Colonic mucosa (tissue), 4 donors: ENCODE data around the gene VSTM2B. TPM values are rescaled to one million over a fixed set of nuclear protein-coding genes. Genes with fewer than 3 reads are reported as not detected.

ENCODE experiments used
- DNase-seq: peaks from one replicate; pipeline ENCODE4 v3.0.0-alpha.2; 2020
- H3K27ac ChIP-seq: fragments of 200-600 bp; one replicate; pipeline ENCODE4 v1.8.0; 2021
- H3K27me3 ChIP-seq: fragments of 200-600 bp; one replicate; pipeline ENCODE4 v1.8.0; 2021
- H3K36me3 ChIP-seq: fragments of 200-600 bp; one replicate; pipeline ENCODE4 v1.8.0; 2021
- H3K4me1 ChIP-seq: fragments of 200-600 bp; one replicate; pipeline ENCODE4 v1.8.0; 2021; ENCODE audit warnings: mild to moderate bottlenecking
- H3K4me3 ChIP-seq: fragments of 200-600 bp; one replicate; pipeline ENCODE4 v1.8.0; 2021
- H3K9ac ChIP-seq, 2 donors: one replicate each; pipeline ENCODE4 v1.7.0; 2013; ENCODE audit warnings: control low read depth in 2 of 2, low read depth in 2 of 2, low read length in 2 of 2
- H3K9me3 ChIP-seq: fragments of 200-600 bp; one replicate; pipeline ENCODE4 v1.8.0; 2021
- intact Hi-C: fragments of 100-400 bp; cut with DNase I; formaldehyde crosslinking; loops from one replicate; pipeline ENCODE4 v1.14.1; 2022
- total RNA-seq, 2 donors: library from RNA; stranded (reverse); fragmentation: NEBNext Ultra II Directional in 1 of 2; extraction: Animal tissue kit (Norgen Biotek cat#: 25700) in 1 of 2; gene quantifications; one replicate each; pipeline ENCODE4 v1.2.1, GENCODE V29; 2021
- TF ChIP-seq, protein P1 (sequence below): fragments of 200-600 bp; IDR thresholded peaks from one replicate; pipeline ENCODE4 v1.8.0; 2022; ENCODE audit warnings: antibody characterized with exemption, mild to moderate bottlenecking
- donor health status: healthy.
- donor health status: DM: no; HTN: no; CAD: no.
- donor health status: DM: no; HTN: no; CAD: no.

The VSTM2B gene
- total RNA-seq, 2 donors from 2014 or later: not detected

DNA sequence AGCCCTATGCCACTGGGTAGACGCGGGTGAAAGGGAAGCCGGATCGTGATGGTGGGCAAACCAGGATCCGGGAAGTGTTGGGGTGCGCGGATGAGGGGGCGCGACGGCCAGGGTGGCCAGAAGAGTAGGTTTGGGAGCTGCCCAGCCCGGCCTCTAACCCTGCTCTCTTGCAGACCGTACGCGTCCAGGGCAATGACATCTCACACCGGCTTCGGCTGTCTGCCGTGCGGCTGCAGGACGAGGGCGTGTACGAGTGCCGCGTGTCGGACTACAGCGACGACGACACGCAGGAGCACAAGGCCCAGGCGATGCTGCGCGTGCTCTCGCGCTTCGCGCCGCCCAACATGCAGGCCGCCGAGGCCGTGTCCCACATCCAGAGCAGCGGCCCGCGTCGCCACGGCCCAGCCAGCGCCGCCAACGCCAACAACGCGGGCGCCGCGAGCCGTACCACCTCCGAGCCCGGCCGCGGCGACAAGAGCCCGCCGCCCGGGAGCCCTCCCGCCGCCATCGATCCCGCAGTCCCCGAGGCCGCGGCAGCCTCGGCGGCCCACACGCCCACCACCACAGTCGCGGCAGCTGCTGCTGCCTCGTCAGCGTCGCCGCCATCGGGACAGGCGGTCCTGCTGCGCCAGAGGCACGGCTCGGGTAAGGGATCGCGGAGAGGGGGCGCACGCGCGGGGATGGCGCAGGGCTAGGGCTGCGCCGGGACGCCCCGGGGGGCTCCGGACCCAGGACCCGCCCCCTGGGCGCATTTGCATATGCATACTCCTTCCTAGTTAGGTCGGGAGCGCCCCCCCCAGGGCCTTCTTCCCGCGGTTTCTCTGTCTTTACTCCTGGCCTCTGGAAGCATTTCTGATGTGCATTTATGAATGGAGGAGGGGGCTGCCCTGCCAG, 4.1 kb downstream of the VSTM2B start:
- intact Hi-C loops: no loop called here
- H3K9me3 ChIP-seq: no peaks in the 10 kb centered on the region
- peaks cover 5% of the 10 kb centered on the region for H3K4me1 ChIP-seq

DNA sequence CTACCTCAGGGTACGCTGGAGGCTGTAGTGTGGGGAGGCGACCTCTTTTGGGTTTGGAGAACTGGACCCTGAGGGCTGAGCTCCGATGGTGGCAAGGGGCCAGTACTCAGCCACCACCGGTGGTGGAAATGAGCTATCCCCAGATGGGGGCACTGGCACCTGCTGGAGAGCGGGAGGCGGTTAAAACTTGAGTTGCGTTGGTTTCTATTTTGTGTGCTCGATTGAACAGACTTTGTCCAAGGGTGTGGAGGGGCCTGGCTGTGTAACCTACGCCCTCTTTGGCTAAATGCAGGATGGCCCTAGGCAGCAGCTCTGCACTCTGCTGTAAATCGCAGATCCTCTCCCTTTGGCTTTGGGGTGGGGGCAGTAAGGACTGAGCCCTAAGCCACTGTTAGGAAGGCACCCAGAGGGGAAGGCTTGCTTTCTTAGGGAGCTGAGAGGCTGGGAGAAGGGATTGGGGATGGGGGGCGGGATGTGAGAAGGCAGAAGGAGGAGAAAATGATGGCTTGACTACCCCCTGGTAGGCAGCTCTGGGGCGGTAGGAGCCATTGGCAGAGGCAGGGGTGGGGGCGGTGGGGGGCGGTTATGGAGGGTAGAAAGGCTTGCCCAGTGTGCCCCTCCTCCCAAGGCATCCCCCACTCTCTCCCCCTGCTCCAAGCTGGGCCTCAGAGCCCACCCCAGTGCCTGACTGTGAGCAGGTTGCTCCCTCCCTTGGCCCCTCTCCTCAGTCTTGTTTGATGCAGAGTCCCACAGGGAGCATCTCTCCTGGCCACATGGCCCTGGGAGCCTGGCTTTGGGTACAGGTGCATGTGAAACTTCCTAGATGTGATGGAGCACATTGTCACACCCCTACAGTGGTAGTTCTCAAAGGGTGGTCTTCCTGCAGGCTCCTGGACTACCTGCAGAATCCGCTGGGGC, 5.0 kb downstream of the VSTM2B start:
- no peak for DNase-seq
- H3K9ac ChIP-seq: no peak overlapping the region
- H3K4me3 ChIP-seq: no peak overlapping the region
- peaks cover 5% of the 10 kb centered on the region for H3K4me1 ChIP-seq
- H3K36me3 ChIP-seq: no peaks in the 10 kb centered on the region
- TF ChIP-seq, protein P1, sequence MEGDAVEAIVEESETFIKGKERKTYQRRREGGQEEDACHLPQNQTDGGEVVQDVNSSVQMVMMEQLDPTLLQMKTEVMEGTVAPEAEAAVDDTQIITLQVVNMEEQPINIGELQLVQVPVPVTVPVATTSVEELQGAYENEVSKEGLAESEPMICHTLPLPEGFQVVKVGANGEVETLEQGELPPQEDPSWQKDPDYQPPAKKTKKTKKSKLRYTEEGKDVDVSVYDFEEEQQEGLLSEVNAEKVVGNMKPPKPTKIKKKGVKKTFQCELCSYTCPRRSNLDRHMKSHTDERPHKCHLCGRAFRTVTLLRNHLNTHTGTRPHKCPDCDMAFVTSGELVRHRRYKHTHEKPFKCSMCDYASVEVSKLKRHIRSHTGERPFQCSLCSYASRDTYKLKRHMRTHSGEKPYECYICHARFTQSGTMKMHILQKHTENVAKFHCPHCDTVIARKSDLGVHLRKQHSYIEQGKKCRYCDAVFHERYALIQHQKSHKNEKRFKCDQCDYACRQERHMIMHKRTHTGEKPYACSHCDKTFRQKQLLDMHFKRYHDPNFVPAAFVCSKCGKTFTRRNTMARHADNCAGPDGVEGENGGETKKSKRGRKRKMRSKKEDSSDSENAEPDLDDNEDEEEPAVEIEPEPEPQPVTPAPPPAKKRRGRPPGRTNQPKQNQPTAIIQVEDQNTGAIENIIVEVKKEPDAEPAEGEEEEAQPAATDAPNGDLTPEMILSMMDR: no peak
- H3K27ac ChIP-seq: no peak overlapping the region
- intact Hi-C loops: no loop called here
- no peaks in the 10 kb centered on the region for H3K9me3 ChIP-seq
- peaks cover 42% of the 10 kb centered on the region for H3K27me3 ChIP-seq

More for the DNA sequence above, 4.1 kb downstream of the VSTM2B start:
- Histone ChIP-seq H3K9ac (no peak overlapping the region), H3K36me3 (no peaks in the 10 kb centered on the region), H3K4me3 (no peak overlapping the region), H3K27me3 (peaks cover 51% of the 10 kb centered on the region), H3K27ac (no peak overlapping the region)
- TF ChIP-seq, protein P1: no peak
- DNase-seq: no peak

- no peak overlapping the region for H3K9ac ChIP-seq
- H3K4me1 ChIP-seq: peaks cover 5% of the 10 kb centered on the region
- TF ChIP-seq, protein P1: no peak
- H3K36me3 ChIP-seq: no peaks in the 10 kb centered on the region
- H3K9me3 ChIP-seq: no peaks in the 10 kb centered on the region
- intact Hi-C loops: no loop called here
- H3K27ac ChIP-seq: no peak overlapping the region
- no peak overlapping the region for H3K4me3 ChIP-seq
- no peak for DNase-seq
- peaks cover 38% of the 10 kb centered on the region for H3K27me3 ChIP-seq
These were observed 5.7 kb downstream of the VSTM2B start for GRCh38 chr19:29531458-29532025.

- TF ChIP-seq, protein P1: no peak
- no peak overlapping the region for H3K4me3 ChIP-seq
- peaks cover 32% of the 10 kb centered on the region for H3K27me3 ChIP-seq
- no peak overlapping the region for H3K27ac ChIP-seq
- no peaks in the 10 kb centered on the region for H3K9me3 ChIP-seq
- H3K36me3 ChIP-seq: no peaks in the 10 kb centered on the region
- H3K4me1 ChIP-seq: peaks cover 5% of the 10 kb centered on the region
- H3K9ac ChIP-seq: no peak overlapping the region
- intact Hi-C loops: no loop called here
- DNase-seq: no peak
These were observed 6.3 kb downstream of the VSTM2B start for GRCh38 chr19:29532097-29532496.

- intact Hi-C loops: no loop called here
- TF ChIP-seq, protein P1: no peak
These were observed 7.2 kb downstream of the VSTM2B start for GRCh38 chr19:29532956-29533355.

More at GRCh38 chr19:29532956-29533355, 7.2 kb downstream of the VSTM2B start:
- no peaks in the 10 kb centered on the region for H3K36me3 ChIP-seq
- H3K9me3 ChIP-seq: no peaks in the 10 kb centered on the region
- DNase-seq: no peak
- H3K27ac ChIP-seq: no peak overlapping the region
- peaks cover 5% of the 10 kb centered on the region for H3K4me1 ChIP-seq
- peaks cover 23% of the 10 kb centered on the region for H3K27me3 ChIP-seq
- H3K4me3 ChIP-seq: no peak overlapping the region
- no peak overlapping the region for H3K9ac ChIP-seq
